Right lung (tissue), 5 donors: ENCODE data around the gene ATXN3L. TPM values are rescaled to one million over a fixed set of nuclear protein-coding genes. Genes with fewer than 3 reads are reported as not detected.

Source experiments
- DNase-seq, 2 donors: peaks; one replicate each; pipeline ENCODE4 v3.0.0-alpha.2; 2013
- polyA plus RNA-seq, 5 donors: library from polyadenylated mRNA; unstranded; fragments of 120-200 nt; gene quantifications; one replicate each; pipeline versions ENCODE4 v1.2.1 to v1.2.3, GENCODE V29; 2013; ENCODE audit warnings: inconsistent platforms in 1 of 5, low replicate concordance in 1 of 5; ENCODE audit not compliant: insufficient read length in 5 of 5, insufficient read depth in 1 of 5

Gene ATXN3L
- polyA plus RNA-seq, 5 donors, result not detected

- DNase-seq, result no peak
Observed at GRCh38 chrX:13268874-13269273, 51.0 kb downstream of the ATXN3L start.

Other genes starting within 250 kb of the ATXN3L start
- gene EGFL6, start 249.5 kb upstream of the ATXN3L start, polyA plus RNA-seq, result 10 to 100 TPM; 63.5 to 88.2 (median 72.6) TPM